Cortex of kidney (tissue), 1 donor: ENCODE results near the gene MACROD2.

Experiments
- DNase-seq: peaks from one replicate; lab custom pipeline; 2025; lab: John Stamatoyannopoulos, UW

Gene MACROD2

GRCh38 chr20:14866841-14867514, 871.7 kb downstream of the MACROD2 start:
- DNase-seq: no peak

GRCh38 chr20:14877301-14878028, 882.1 kb downstream of the MACROD2 start:
- DNase-seq: no peak

GRCh38 chr20:14878676-14879019, 883.3 kb downstream of the MACROD2 start:
- no peak for DNase-seq

GRCh38 chr20:14879020-14879697, 883.8 kb downstream of the MACROD2 start:
- DNase-seq: no peak

- DNase-seq: no peak
These were observed 884.5 kb downstream of the MACROD2 start for GRCh38 chr20:14879839-14880238.

- DNase-seq: no peak
These were observed 886.2 kb downstream of the MACROD2 start for GRCh38 chr20:14881518-14881917.

- DNase-seq: no peak
These were observed 886.8 kb downstream of the MACROD2 start for GRCh38 chr20:14882157-14882556.

GRCh38 chr20:14882846-14883245, 887.5 kb downstream of the MACROD2 start:
- DNase-seq: no peak

- DNase-seq: no peak
These were observed 888.0 kb downstream of the MACROD2 start for GRCh38 chr20:14883324-14883723.

GRCh38 chr20:14885661-14886060, 890.3 kb downstream of the MACROD2 start:
- DNase-seq: no peak

GRCh38 chr20:14888134-14888533, 892.8 kb downstream of the MACROD2 start:
- no peak for DNase-seq

GRCh38 chr20:14889496-14890255, 894.4 kb downstream of the MACROD2 start:
- no peak for DNase-seq

- no peak for DNase-seq
These were observed 895.4 kb downstream of the MACROD2 start for GRCh38 chr20:14890713-14891112.

GRCh38 chr20:14892782-14893181, 897.5 kb downstream of the MACROD2 start:
- no peak for DNase-seq

GRCh38 chr20:14896569-14896968, 901.3 kb downstream of the MACROD2 start:
- no peak for DNase-seq

GRCh38 chr20:14897608-14898007, 902.3 kb downstream of the MACROD2 start:
- DNase-seq: no peak

GRCh38 chr20:14902432-14903089, 907.2 kb downstream of the MACROD2 start:
- no peak for DNase-seq

- no peak for DNase-seq
These were observed 911.7 kb downstream of the MACROD2 start for GRCh38 chr20:14906908-14907434.

- DNase-seq: no peak
These were observed 914.8 kb downstream of the MACROD2 start for GRCh38 chr20:14910126-14910525.

- no peak for DNase-seq
These were observed 918.7 kb downstream of the MACROD2 start for GRCh38 chr20:14913896-14914620.

GRCh38 chr20:14914633-14915032, 919.3 kb downstream of the MACROD2 start:
- no peak for DNase-seq
